OCI-LY3 (cell line): ENCODE data around the gene HMGB3.

Source experiments
- EZH2phosphoT487 ChIP-seq: fragments of 200-600 bp; shearing (Covaris generic); IDR thresholded peaks from 2 replicates; pipeline ENCODE4 v1.6.1; 2018; ENCODE audit warnings: antibody characterized with exemption, mixed run types, low read depth
- TF ChIP-seq, protein P1 (sequence below): fragments of 200-600, 300-600 bp; sonication (generic); IDR thresholded peaks from 2 replicates; pipeline ENCODE4 v1.5.1; 2014; ENCODE audit warnings: antibody characterized with exemption, low read length, low read depth

DNA sequence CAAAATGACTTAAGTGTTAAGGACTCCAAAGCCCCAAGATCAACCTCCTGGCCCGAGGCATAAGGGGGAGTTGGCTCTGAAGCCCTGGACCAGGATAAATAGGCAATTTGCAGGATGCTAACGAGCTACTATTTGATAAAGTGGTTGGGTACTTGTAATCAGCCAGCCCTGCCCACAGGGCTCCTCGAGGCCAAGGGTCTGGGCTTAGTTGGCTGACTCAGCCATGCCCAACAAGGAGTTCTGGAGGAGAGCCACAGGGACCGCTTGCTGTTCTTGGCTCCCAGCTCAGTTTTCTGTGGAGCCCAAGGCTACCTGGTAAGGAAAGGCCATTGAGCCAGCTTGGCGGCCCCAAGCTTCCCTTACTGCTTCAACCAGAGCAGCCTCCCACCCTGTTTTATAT is 7.8 kb downstream of the HMGB3 start:
- TF ChIP-seq, protein P1, sequence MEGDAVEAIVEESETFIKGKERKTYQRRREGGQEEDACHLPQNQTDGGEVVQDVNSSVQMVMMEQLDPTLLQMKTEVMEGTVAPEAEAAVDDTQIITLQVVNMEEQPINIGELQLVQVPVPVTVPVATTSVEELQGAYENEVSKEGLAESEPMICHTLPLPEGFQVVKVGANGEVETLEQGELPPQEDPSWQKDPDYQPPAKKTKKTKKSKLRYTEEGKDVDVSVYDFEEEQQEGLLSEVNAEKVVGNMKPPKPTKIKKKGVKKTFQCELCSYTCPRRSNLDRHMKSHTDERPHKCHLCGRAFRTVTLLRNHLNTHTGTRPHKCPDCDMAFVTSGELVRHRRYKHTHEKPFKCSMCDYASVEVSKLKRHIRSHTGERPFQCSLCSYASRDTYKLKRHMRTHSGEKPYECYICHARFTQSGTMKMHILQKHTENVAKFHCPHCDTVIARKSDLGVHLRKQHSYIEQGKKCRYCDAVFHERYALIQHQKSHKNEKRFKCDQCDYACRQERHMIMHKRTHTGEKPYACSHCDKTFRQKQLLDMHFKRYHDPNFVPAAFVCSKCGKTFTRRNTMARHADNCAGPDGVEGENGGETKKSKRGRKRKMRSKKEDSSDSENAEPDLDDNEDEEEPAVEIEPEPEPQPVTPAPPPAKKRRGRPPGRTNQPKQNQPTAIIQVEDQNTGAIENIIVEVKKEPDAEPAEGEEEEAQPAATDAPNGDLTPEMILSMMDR, result no peak
- TF ChIP-seq EZH2phosphoT487, result no peak
